Measurements from ENCODE around the gene SYNPO.

The SYNPO gene

GRCh38 chr5:150663936-150664335 is 23.5 kb downstream of the SYNPO start:
- Mint-ChIP-seq H3K27ac (no peak overlapping the region), H3K9me3 (no peaks in the 10 kb centered on the region), H3K4me3 (no peak overlapping the region), H3K27me3 (peaks cover 14% of the 10 kb centered on the region), H3K4me1 (no peaks in the 10 kb centered on the region)
- DNase-seq (no peak), ATAC-seq (no peak)

- Mint-ChIP-seq H3K27me3 (peaks cover 18% of the 10 kb centered on the region), H3K4me3 (no peak overlapping the region), H3K9me3 (no peaks in the 10 kb centered on the region), H3K27ac (no peak overlapping the region), H3K4me1 (no peaks in the 10 kb centered on the region)
- DNase-seq = no peak
- ATAC-seq = no peak
These were observed 24.6 kb downstream of the SYNPO start for GRCh38 chr5:150665044-150665443.

GRCh38 chr5:150670275-150670947 is 30.0 kb downstream of the SYNPO start:
- Mint-ChIP-seq H3K9me3 (no peaks in the 10 kb centered on the region), H3K27me3 (peaks cover 33% of the 10 kb centered on the region), H3K4me3 (peak overlapping the region; percentile 27 to 36), H3K4me1 (peaks cover 10% of the 10 kb centered on the region), H3K27ac (peak overlapping the region in 1 of 2 donors; percentile 10)
- ATAC-seq (no peak), DNase-seq (no peak)

GRCh38 chr5:150670948-150671310 is 30.5 kb downstream of the SYNPO start:
- ATAC-seq = no peak
- Mint-ChIP-seq H3K9me3 (no peaks in the 10 kb centered on the region), H3K4me1 (peaks cover 10% of the 10 kb centered on the region), H3K27me3 (peaks cover 33% of the 10 kb centered on the region), H3K4me3 (peak overlapping the region; percentile 27 to 36), H3K27ac (peak overlapping the region in 1 of 2 donors; percentile 10)
- DNase-seq = no peak

- H3K27me3 Mint-ChIP-seq = peaks cover 33% of the 10 kb centered on the region
- H3K4me3 Mint-ChIP-seq = peak overlapping the region; percentile 75 to 78
- peaks cover 10% of the 10 kb centered on the region for H3K4me1 Mint-ChIP-seq
- DNase-seq (no peak), ATAC-seq (peak; percentile 67)
- H3K9me3 Mint-ChIP-seq = no peaks in the 10 kb centered on the region
- no peak overlapping the region for H3K27ac Mint-ChIP-seq
These were observed 31.2 kb downstream of the SYNPO start for GRCh38 chr5:150671509-150672236.

- no peaks in the 10 kb centered on the region for H3K9me3 Mint-ChIP-seq
- H3K27me3 Mint-ChIP-seq = peaks cover 33% of the 10 kb centered on the region
- peak in 1 of 2 donors; percentile 20 for DNase-seq
- peak; percentile 73 for ATAC-seq
- H3K4me3 Mint-ChIP-seq = peak overlapping the region; percentile 75 to 78
- H3K27ac Mint-ChIP-seq = no peak overlapping the region
- H3K4me1 Mint-ChIP-seq = peaks cover 10% of the 10 kb centered on the region
These were observed 31.9 kb downstream of the SYNPO start for GRCh38 chr5:150672237-150672883.

- peaks cover 10% of the 10 kb centered on the region for H3K4me1 Mint-ChIP-seq
- ATAC-seq = no peak
- no peak overlapping the region for H3K27ac Mint-ChIP-seq
- H3K27me3 Mint-ChIP-seq = peaks cover 33% of the 10 kb centered on the region
- no peaks in the 10 kb centered on the region for H3K9me3 Mint-ChIP-seq
- H3K4me3 Mint-ChIP-seq = peak overlapping the region; percentile 75 to 78
- no peak for DNase-seq
These were observed 32.4 kb downstream of the SYNPO start for GRCh38 chr5:150672884-150673275.

- H3K4me1 Mint-ChIP-seq = peaks cover 10% of the 10 kb centered on the region
- H3K27me3 Mint-ChIP-seq = peaks cover 33% of the 10 kb centered on the region
- no peak for DNase-seq
- no peak for ATAC-seq
- no peaks in the 10 kb centered on the region for H3K9me3 Mint-ChIP-seq
- H3K4me3 Mint-ChIP-seq = no peak overlapping the region
- H3K27ac Mint-ChIP-seq = no peak overlapping the region
These were observed 33.9 kb downstream of the SYNPO start for GRCh38 chr5:150674341-150674821.

- Mint-ChIP-seq H3K27me3 (peaks cover 28% of the 10 kb centered on the region), H3K27ac (no peak overlapping the region)
- DNase-seq = no peak
These were observed 34.6 kb downstream of the SYNPO start for GRCh38 chr5:150675069-150675468.

GRCh38 chr5:150676578-150676977 is 36.1 kb downstream of the SYNPO start:
- H3K4me1 Mint-ChIP-seq = peaks cover 10% of the 10 kb centered on the region
- no peak overlapping the region for H3K27ac Mint-ChIP-seq
- DNase-seq = no peak
- no peaks in the 10 kb centered on the region for H3K9me3 Mint-ChIP-seq
- no peak overlapping the region for H3K4me3 Mint-ChIP-seq
- peaks cover 13% of the 10 kb centered on the region for H3K27me3 Mint-ChIP-seq
- ATAC-seq = no peak

More at GRCh38 chr5:150675069-150675468, 34.6 kb downstream of the SYNPO start:
- no peak for ATAC-seq
- Mint-ChIP-seq H3K4me1 (peaks cover 10% of the 10 kb centered on the region), H3K4me3 (no peak overlapping the region), H3K9me3 (no peaks in the 10 kb centered on the region)

GRCh38 chr5:150689120-150689519 is 48.7 kb downstream of the SYNPO start:
- no peak overlapping the region for H3K27ac Mint-ChIP-seq

GRCh38 chr5:150690760-150691159 is 50.3 kb downstream of the SYNPO start:
- H3K9me3 Mint-ChIP-seq = no peaks in the 10 kb centered on the region
- no peak for DNase-seq
- peaks cover 6% of the 10 kb centered on the region for H3K4me1 Mint-ChIP-seq
- no peak for ATAC-seq
- H3K27ac Mint-ChIP-seq = no peak overlapping the region
- H3K27me3 Mint-ChIP-seq = no peaks in the 10 kb centered on the region
- H3K4me3 Mint-ChIP-seq = no peak overlapping the region

More at GRCh38 chr5:150689120-150689519, 48.7 kb downstream of the SYNPO start:
- Mint-ChIP-seq H3K27me3 (no peaks in the 10 kb centered on the region), H3K9me3 (no peaks in the 10 kb centered on the region), H3K4me1 (peaks cover 6% of the 10 kb centered on the region), H3K4me3 (no peak overlapping the region)
- no peak for ATAC-seq
- DNase-seq = no peak

- Mint-ChIP-seq H3K27me3 (no peaks in the 10 kb centered on the region), H3K9me3 (no peaks in the 10 kb centered on the region), H3K27ac (peak overlapping the region in 1 of 2 donors; percentile 42), H3K4me1 (peaks cover 6% of the 10 kb centered on the region), H3K4me3 (no peak overlapping the region)
- DNase-seq (no peak), ATAC-seq (no peak)
These were observed 51.8 kb downstream of the SYNPO start for GRCh38 chr5:150692276-150692675.

GRCh38 chr5:150694612-150695011 is 54.2 kb downstream of the SYNPO start:
- DNase-seq (no peak), ATAC-seq (no peak)
- H3K4me3 Mint-ChIP-seq = no peak overlapping the region
- peaks cover 6% of the 10 kb centered on the region for H3K4me1 Mint-ChIP-seq
- H3K27me3 Mint-ChIP-seq = no peaks in the 10 kb centered on the region
- no peak overlapping the region for H3K27ac Mint-ChIP-seq
- H3K9me3 Mint-ChIP-seq = no peaks in the 10 kb centered on the region

- peak; percentile 27 for ATAC-seq
- Mint-ChIP-seq H3K27ac (no peak overlapping the region), H3K4me3 (no peak overlapping the region), H3K27me3 (no peaks in the 10 kb centered on the region), H3K4me1 (no peaks in the 10 kb centered on the region), H3K9me3 (no peaks in the 10 kb centered on the region)
- no peak for DNase-seq
These were observed 59.8 kb downstream of the SYNPO start for GRCh38 chr5:150700246-150700593.

Data from stimulated activated naive CD8-positive, alpha-beta T cell treated with anti-CD3 and anti-CD28 coated beads, Interleukin-15, amount 100 ng/mL, for 72 hours (primary cell).